GM19324 (cell line): ENCODE measurements around the gene LITAF.

Experiments used
- ATAC-seq: cut with Tn5 transposase; IDR thresholded peaks from one replicate; pipeline ENCODE4 v1.9.1; 2021; ENCODE audit warnings: mild to moderate bottlenecking, moderate library complexity; ENCODE audit not compliant: unreplicated experiment, low FRiP score

LITAF gene

GRCh38 chr16:11499295-11500089 is 87.2 kb downstream of the LITAF start:
- no peak for ATAC-seq

- no peak for ATAC-seq
These were observed 88.0 kb downstream of the LITAF start for GRCh38 chr16:11498683-11499082.

- ATAC-seq, result no peak
These were observed 88.8 kb downstream of the LITAF start for GRCh38 chr16:11497851-11498289.
